COR-L47 (cell line): ENCODE data around the gene TRIM60.
"Not testable (repeated sequence)": the region's sequence is repeated elsewhere in the genome, so short reads cannot be mapped to it uniquely, and the experiment has no call there.

ENCODE experiments used
- DNase-seq: peaks from one replicate; lab custom pipeline; 2025; lab: John Stamatoyannopoulos, UW

Gene TRIM60

GRCh38 chr4:165053645-165054044 lies 21.8 kb downstream of the TRIM60 start, which contains the start of gene TRIM75:
TSS of gene TRIM75 (plus strand) at chr4:165053866. CDS start at chr4:165059148, 5,282 bp downstream.
- no peak for DNase-seq

- no peak for DNase-seq
Measured at GRCh38 chr4:165055601-165056000, 23.8 kb downstream of the TRIM60 start.

GRCh38 chr4:165058666-165059065 lies 26.9 kb downstream of the TRIM60 start:
- DNase-seq = no peak

- DNase-seq = peak; percentile 28
Measured at GRCh38 chr4:165059386-165059785, 27.6 kb downstream of the TRIM60 start.

DNA sequence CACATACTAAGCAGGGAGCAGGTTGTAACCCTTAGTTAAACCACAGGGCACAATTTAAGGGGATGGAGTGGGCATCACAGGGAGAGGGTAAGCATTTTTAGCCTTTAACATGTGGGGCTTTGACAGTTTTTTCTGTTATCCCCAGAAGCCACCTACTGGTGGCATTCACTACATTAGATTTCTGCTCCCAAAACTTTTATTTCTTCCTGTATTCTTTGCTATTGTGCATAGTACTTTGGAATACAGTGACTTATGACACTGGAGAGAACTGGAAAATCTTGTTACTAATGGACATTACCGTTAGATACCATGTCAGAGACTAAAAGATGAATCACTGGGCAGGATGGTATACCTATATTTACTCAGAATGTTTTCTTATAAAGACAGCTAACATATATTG lies 29.1 kb downstream of the TRIM60 start:
- no peak for DNase-seq

- DNase-seq = no peak
Measured at GRCh38 chr4:165070560-165070959, 38.8 kb downstream of the TRIM60 start.

GRCh38 chr4:165073346-165073745 lies 41.5 kb downstream of the TRIM60 start:
- not testable (repeated sequence) for DNase-seq

GRCh38 chr4:165077034-165077578 lies 45.3 kb downstream of the TRIM60 start:
- DNase-seq = no peak

DNA sequence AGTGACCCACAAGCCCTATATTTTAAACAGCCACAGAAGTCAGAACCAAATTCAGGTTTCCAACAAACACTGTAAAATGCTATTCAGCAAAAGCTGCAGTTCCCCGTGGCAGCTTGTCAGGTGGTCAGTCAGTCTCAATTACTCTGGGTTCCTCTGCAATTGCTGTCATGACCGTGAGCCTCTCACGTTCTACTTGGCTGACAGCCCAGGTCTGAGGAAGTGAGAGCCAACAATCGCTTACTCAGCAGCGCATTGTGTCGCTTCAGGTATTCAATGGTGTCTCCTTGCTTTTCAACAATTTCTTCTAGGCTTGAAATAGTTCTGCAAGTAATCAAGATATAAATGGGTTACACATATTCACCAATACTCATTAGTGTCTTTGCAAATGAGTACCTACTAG lies 47.7 kb downstream of the TRIM60 start:
- peak; percentile 75 for DNase-seq

GRCh38 chr4:165084787-165085186 lies 53.0 kb downstream of the TRIM60 start:
- not testable (repeated sequence) for DNase-seq

DNA sequence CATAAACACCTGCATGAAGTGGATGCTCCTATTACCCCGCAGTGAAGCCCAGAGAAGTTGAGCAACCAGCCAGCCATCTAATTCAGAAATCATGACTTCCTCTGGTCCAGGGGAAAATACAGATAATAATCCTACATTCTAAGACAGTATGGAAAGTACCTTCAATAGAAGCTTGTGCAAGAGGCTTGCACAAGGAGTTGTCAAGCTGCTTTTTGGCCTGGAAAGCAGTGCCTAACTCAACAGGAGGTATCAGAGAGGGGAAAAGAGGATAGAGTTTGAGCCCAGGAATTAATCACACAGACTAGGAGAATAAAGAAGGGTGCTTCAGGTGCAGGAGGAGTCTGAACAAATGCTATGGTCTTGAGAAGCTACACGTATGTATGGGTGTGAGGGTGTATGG lies 54.1 kb downstream of the TRIM60 start:
- DNase-seq = no peak

GRCh38 chr4:165088366-165088765 lies 56.6 kb downstream of the TRIM60 start:
- no peak for DNase-seq
